Activated CD8-positive, alpha-beta memory T cell treated with anti-CD3 and anti-CD28 coated beads for 24 hours (primary cell): ENCODE results near the gene HCN1.

Experiments used
- DNase-seq: peaks from one replicate; pipeline ENCODE4 v3.0.0-alpha.2; 2020

The HCN1 gene

GRCh38 chr5:45696206-45696836, at the start of gene HCN1:
HCN1 (minus strand) TSS chr5:45696380.
- DNase-seq, result peak; percentile 62

GRCh38 chr5:45741110-45741509, 44.9 kb upstream of the HCN1 start:
- DNase-seq, result no peak

- DNase-seq, result no peak
These were observed 41.0 kb upstream of the HCN1 start for GRCh38 chr5:45737153-45737552.

- no peak for DNase-seq
These were observed 29.4 kb upstream of the HCN1 start for GRCh38 chr5:45725537-45725936.

GRCh38 chr5:45697201-45697600, 1.0 kb upstream of the HCN1 start:
- DNase-seq, result no peak

GRCh38 chr5:45695804-45696156, 400 bp downstream of the HCN1 start:
- no peak for DNase-seq

GRCh38 chr5:45694971-45695803, 993 bp downstream of the HCN1 start:
- DNase-seq, result no peak

GRCh38 chr5:45694255-45694814, 1.8 kb downstream of the HCN1 start:
- DNase-seq, result no peak

GRCh38 chr5:45692481-45692880, 3.7 kb downstream of the HCN1 start:
- no peak for DNase-seq

GRCh38 chr5:45691656-45692055, 4.5 kb downstream of the HCN1 start:
- no peak for DNase-seq

GRCh38 chr5:45687701-45688100, 8.5 kb downstream of the HCN1 start:
- no peak for DNase-seq

- DNase-seq, result no peak
These were observed 9.6 kb downstream of the HCN1 start for GRCh38 chr5:45686620-45687019.

- DNase-seq, result no peak
These were observed 12.1 kb downstream of the HCN1 start for GRCh38 chr5:45684118-45684517.

- DNase-seq, result no peak
These were observed 15.2 kb downstream of the HCN1 start for GRCh38 chr5:45680950-45681349.

- DNase-seq, result no peak
These were observed 18.7 kb downstream of the HCN1 start for GRCh38 chr5:45677524-45677923.

- DNase-seq, result no peak
These were observed 23.9 kb downstream of the HCN1 start for GRCh38 chr5:45672271-45672670.

GRCh38 chr5:45648744-45649143, 47.4 kb downstream of the HCN1 start:
- no peak for DNase-seq

- DNase-seq, result no peak
These were observed 53.1 kb downstream of the HCN1 start for GRCh38 chr5:45643056-45643455.

- no peak for DNase-seq
These were observed 53.8 kb downstream of the HCN1 start for GRCh38 chr5:45642370-45642769.

- no peak for DNase-seq
These were observed 57.1 kb downstream of the HCN1 start for GRCh38 chr5:45639040-45639439.

GRCh38 chr5:45627076-45627656, 69.0 kb downstream of the HCN1 start:
- no peak for DNase-seq

- no peak for DNase-seq
These were observed 72.3 kb downstream of the HCN1 start for GRCh38 chr5:45623832-45624231.

- DNase-seq, result no peak
These were observed 73.8 kb downstream of the HCN1 start for GRCh38 chr5:45622365-45622764.

- DNase-seq, result no peak
These were observed 78.2 kb downstream of the HCN1 start for GRCh38 chr5:45617859-45618416.
